Mesenchymal stem cell (in vitro differentiated cells and primary cell): Measurements from ENCODE around the gene CENPP.
A peak's percentile ranks its signal among the peaks of the same experiment; 100 is the strongest.

Experiments
- DNase-seq: peaks from one replicate; pipeline ENCODE4 v3.0.0-alpha.2; 2013
- H2AFZ ChIP-seq: one replicate; pipeline ENCODE4 v1.6.1; 2013; ENCODE audit warnings: low read depth, mild to moderate bottlenecking, control low read depth, inconsistent platforms, low read length, moderate library complexity
- H2AK5ac ChIP-seq: 2 replicates; pipeline ENCODE4 v1.6.1; 2013; ENCODE audit warnings: low read length, moderate library complexity, mild to moderate bottlenecking, inconsistent platforms; ENCODE audit not compliant: severe bottlenecking
- H2BK120ac ChIP-seq: one replicate; pipeline ENCODE4 v1.6.1; 2013; ENCODE audit warnings: low read depth, mild to moderate bottlenecking, inconsistent platforms, low read length, moderate library complexity
- H2BK12ac ChIP-seq, 2 experiments: one replicate each; pipeline ENCODE4 v1.6.1; 2013; ENCODE audit warnings: inconsistent platforms in 2 of 2, low read length in 2 of 2, mild to moderate bottlenecking in 2 of 2, moderate library complexity in 2 of 2, control low read depth in 1 of 2
- H2BK15ac ChIP-seq: one replicate; pipeline ENCODE4 v1.6.1; 2013; ENCODE audit warnings: mild to moderate bottlenecking, low read depth, inconsistent platforms; ENCODE audit not compliant: poor library complexity, severe bottlenecking
- H2BK5ac ChIP-seq: 2 replicates; pipeline ENCODE4 v1.6.1; 2013; ENCODE audit warnings: low read depth, mild to moderate bottlenecking, low read length, control low read depth, inconsistent platforms; ENCODE audit not compliant: poor library complexity, severe bottlenecking
- H3K14ac ChIP-seq, 2 experiments: one replicate each; pipeline ENCODE4 v1.6.1; 2013; ENCODE audit warnings: inconsistent platforms in 2 of 2, low read length in 2 of 2, control low read depth in 1 of 2, mild to moderate bottlenecking in 1 of 2, moderate library complexity in 1 of 2
- H3K18ac ChIP-seq, 2 experiments: one replicate each; pipeline ENCODE4 v1.6.1; 2013; ENCODE audit warnings: inconsistent platforms in 2 of 2, low read length in 2 of 2, control low read depth in 1 of 2, low read depth in 1 of 2, mild to moderate bottlenecking in 1 of 2
- H3K23ac ChIP-seq, 2 experiments: one replicate each; pipeline ENCODE4 v1.6.1; 2013; ENCODE audit warnings: inconsistent platforms in 2 of 2, low read length in 2 of 2, mild to moderate bottlenecking in 2 of 2, moderate library complexity in 2 of 2, control low read depth in 1 of 2
- H3K27ac ChIP-seq: 2 replicates; pipeline ENCODE4 v1.5.1; 2013; ENCODE audit warnings: mild to moderate bottlenecking, moderate library complexity, low read length, control low read depth, inconsistent platforms; ENCODE audit not compliant: poor library complexity, severe bottlenecking
- H3K27me3 ChIP-seq, 2 experiments: 2 replicates each; pipeline versions ENCODE4 v1.6.1 to v1.7.0; 2013; ENCODE audit warnings: low read length in 2 of 2, mild to moderate bottlenecking in 2 of 2, moderate library complexity in 2 of 2, control low read depth in 1 of 2, inconsistent platforms in 1 of 2; ENCODE audit not compliant: control insufficient read depth in 1 of 2, insufficient read depth in 1 of 2
- H3K36me3 ChIP-seq, 2 experiments: 2 replicates each; pipeline versions ENCODE4 v1.6.1 to v1.7.0; 2013; ENCODE audit warnings: low read length in 2 of 2, control low read depth in 1 of 2, inconsistent platforms in 1 of 2, low read depth in 1 of 2, mild to moderate bottlenecking in 1 of 2; ENCODE audit not compliant: insufficient read depth in 2 of 2, control insufficient read depth in 1 of 2
- H3K4ac ChIP-seq, 2 experiments: one replicate each; pipeline ENCODE4 v1.6.1; 2013; ENCODE audit warnings: inconsistent platforms in 2 of 2, low read length in 2 of 2, mild to moderate bottlenecking in 2 of 2, moderate library complexity in 2 of 2, control low read depth in 1 of 2, low read depth in 1 of 2
- H3K4me1 ChIP-seq: 2 replicates; pipeline ENCODE4 v1.6.1; 2013; ENCODE audit warnings: low read depth, low read length, control low read depth; ENCODE audit not compliant: control insufficient read depth, insufficient read depth
- H3K4me2 ChIP-seq: 2 replicates; pipeline ENCODE4 v1.6.1; 2013; ENCODE audit warnings: low read length, mild to moderate bottlenecking, inconsistent platforms; ENCODE audit not compliant: poor library complexity, severe bottlenecking
- H3K4me3 ChIP-seq, 2 experiments: 2 replicates each; pipeline versions ENCODE4 v1.5.1 to v1.7.0; 2013; ENCODE audit warnings: low read length in 2 of 2, mild to moderate bottlenecking in 2 of 2, control low read depth in 1 of 2, low read depth in 1 of 2; ENCODE audit not compliant: insufficient read depth in 1 of 2
- H3K79me1 ChIP-seq: replicated peaks from 2 replicates; pipeline ENCODE4 v1.6.1; 2013; ENCODE audit warnings: mild to moderate bottlenecking, control low read depth, low read length, inconsistent platforms; ENCODE audit not compliant: poor library complexity, severe bottlenecking
- H3K9ac ChIP-seq: 2 replicates; pipeline ENCODE4 v1.7.0; 2013; ENCODE audit warnings: mild to moderate bottlenecking, low read length, moderate library complexity
- H3K9me3 ChIP-seq: 2 replicates; pipeline ENCODE4 v1.7.0; 2013; ENCODE audit warnings: mild to moderate bottlenecking, low read length; ENCODE audit not compliant: control insufficient read depth
- H4K8ac ChIP-seq: one replicate; pipeline ENCODE4 v1.6.1; 2013; ENCODE audit warnings: inconsistent platforms, mild to moderate bottlenecking, low read length, moderate library complexity
- H4K91ac ChIP-seq: one replicate; pipeline ENCODE4 v1.6.1; 2013; ENCODE audit warnings: mild to moderate bottlenecking, low read length, inconsistent platforms
- WGBS: methylation state at CpG from one replicate; pipeline ENCODE4 v1.1.7; 2013; ENCODE audit warnings: mixed read lengths; 5-methylcytosine and 5-hydroxymethylcytosine counted together

Gene CENPP

DNA sequence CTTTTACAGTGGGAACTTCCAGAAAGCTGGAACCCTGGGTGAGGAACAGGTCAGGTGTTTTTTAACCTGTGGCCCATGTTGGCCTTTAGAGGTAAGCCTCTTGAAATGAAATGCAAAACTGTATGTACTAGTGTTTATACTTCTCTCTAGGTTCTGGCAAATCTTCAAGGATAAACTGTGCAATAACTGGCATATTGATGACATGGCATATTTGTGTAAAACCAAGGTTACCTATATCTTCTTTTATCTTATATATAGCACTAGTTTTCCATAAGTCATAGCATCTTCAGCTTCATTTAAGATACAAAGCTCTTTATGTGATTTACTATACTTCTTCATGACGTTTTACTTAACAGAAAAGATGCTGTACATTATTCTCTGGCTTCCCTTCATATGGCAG lies 24.8 kb upstream of the CENPP start:
- Histone ChIP-seq H2AK5ac (no peak overlapping the region), H3K23ac (no peak overlapping the region), H3K14ac (no peak overlapping the region), H2BK15ac (no peak overlapping the region), H3K4ac (no peak overlapping the region), H2BK120ac (no peak overlapping the region), H4K91ac (no peak overlapping the region), H4K8ac (no peak overlapping the region), H3K18ac (no peak overlapping the region), H3K27ac (no peak overlapping the region), H3K4me3 (no peak overlapping the region), H3K4me1 (peaks cover 1% of the 10 kb centered on the region), H3K4me2 (no peak overlapping the region), H3K79me1 (peaks cover 4% of the 10 kb centered on the region), H3K9me3 (no peaks in the 10 kb centered on the region), H2BK5ac (no peak overlapping the region), H2BK12ac (no peak overlapping the region), H3K36me3 (peaks cover 13 to 97% of the 10 kb centered on the region in 2 experiments), H3K27me3 (no peaks in the 10 kb centered on the region), H3K9ac (no peak overlapping the region), H2AFZ (no peak overlapping the region)
- 86% methylated on average over 1 of the region's 1 CpG for WGBS
- DNase-seq: no peak

DNA sequence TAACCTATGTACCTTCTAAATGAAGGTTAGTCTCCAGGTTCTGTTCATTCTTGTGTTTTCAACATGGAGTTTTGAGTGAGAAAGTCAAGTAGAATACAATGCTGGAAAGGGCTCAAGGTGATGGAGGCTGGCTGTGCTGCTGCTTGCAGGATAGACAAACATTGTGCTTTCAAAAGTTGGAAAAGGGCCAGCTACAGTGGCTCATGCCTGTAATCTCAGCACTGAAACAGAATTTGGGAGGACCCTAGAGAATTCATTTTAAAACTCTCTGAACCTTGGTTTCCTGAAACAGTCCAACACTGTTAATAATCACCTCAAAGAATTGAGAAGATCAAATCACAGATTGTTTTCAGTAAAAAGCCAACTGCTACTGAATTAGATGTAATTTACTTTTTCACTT lies 16.9 kb upstream of the CENPP start:
- Histone ChIP-seq H4K91ac (no peak overlapping the region), H3K4me1 (no peaks in the 10 kb centered on the region), H2AFZ (no peak overlapping the region), H3K4ac (no peak overlapping the region), H3K27me3 (no peaks in the 10 kb centered on the region), H2BK5ac (no peak overlapping the region), H4K8ac (no peak overlapping the region), H3K27ac (no peak overlapping the region), H3K23ac (no peak overlapping the region), H3K18ac (no peak overlapping the region), H2BK12ac (no peak overlapping the region), H3K79me1 (peaks cover 18% of the 10 kb centered on the region), H2AK5ac (no peak overlapping the region), H3K4me2 (no peak overlapping the region), H2BK120ac (no peak overlapping the region), H3K36me3 (peaks cover 5 to 94% of the 10 kb centered on the region in 2 experiments), H3K9me3 (no peaks in the 10 kb centered on the region), H3K9ac (peak overlapping the region; percentile 42), H3K14ac (no peak overlapping the region), H3K4me3 (no peak overlapping the region), H2BK15ac (no peak overlapping the region)
- DNase-seq: no peak

DNA sequence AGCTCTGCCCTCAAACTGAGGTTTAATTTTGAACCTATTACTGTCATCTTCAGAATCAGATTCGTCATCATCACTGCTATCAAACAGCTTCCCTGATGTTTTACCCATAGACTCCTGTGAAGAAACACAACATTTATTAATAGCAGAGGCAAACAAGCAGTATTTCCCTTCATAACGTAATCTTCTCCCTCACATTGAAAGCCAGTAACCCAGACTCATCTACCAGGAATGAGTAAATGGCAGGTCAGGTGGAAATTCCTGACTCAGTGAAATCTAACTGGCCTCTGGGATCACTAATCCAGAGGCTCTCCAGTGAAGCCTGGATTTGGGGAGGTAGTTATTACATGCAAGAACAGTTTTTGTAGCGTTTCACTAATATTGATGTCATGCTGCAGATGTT lies 15.2 kb upstream of the CENPP start:
- Histone ChIP-seq H3K27ac (no peak overlapping the region), H4K8ac (no peak overlapping the region), H2AFZ (no peak overlapping the region), H3K27me3 (no peaks in the 10 kb centered on the region), H3K23ac (no peak overlapping the region), H2BK12ac (no peak overlapping the region), H3K9ac (no peak overlapping the region), H3K14ac (no peak overlapping the region), H3K18ac (no peak overlapping the region), H3K4me1 (no peaks in the 10 kb centered on the region), H2BK15ac (no peak overlapping the region), H3K9me3 (no peaks in the 10 kb centered on the region), H3K4me3 (no peak overlapping the region), H2AK5ac (no peak overlapping the region), H2BK5ac (no peak overlapping the region), H2BK120ac (no peak overlapping the region), H3K36me3 (peaks cover 7 to 94% of the 10 kb centered on the region in 2 experiments), H3K4me2 (no peak overlapping the region), H3K4ac (no peak overlapping the region), H4K91ac (no peak overlapping the region), H3K79me1 (peaks cover 17% of the 10 kb centered on the region)
- no peak for DNase-seq
- WGBS: 94% methylated on average over 1 of the region's 3 CpGs

GRCh38 chr9:92312887-92313623 lies 12.7 kb upstream of the CENPP start:
- no peak for DNase-seq
- no peak overlapping the region for H3K4me3 ChIP-seq
- H3K18ac ChIP-seq: no peak overlapping the region
- H2BK5ac ChIP-seq: no peak overlapping the region
- H3K27ac ChIP-seq: no peak overlapping the region
- H3K4me2 ChIP-seq: no peak overlapping the region
- no peak overlapping the region for H3K23ac ChIP-seq
- WGBS: 96% methylated on average over 6 of the region's 6 CpGs
- no peak overlapping the region for H4K91ac ChIP-seq
- peaks cover 14 to 93% of the 10 kb centered on the region in 2 experiments for H3K36me3 ChIP-seq
- no peak overlapping the region for H4K8ac ChIP-seq
- H2BK12ac ChIP-seq: no peak overlapping the region
- H3K9me3 ChIP-seq: no peaks in the 10 kb centered on the region
- H3K4me1 ChIP-seq: no peaks in the 10 kb centered on the region
- no peak overlapping the region for H2BK120ac ChIP-seq
- no peak overlapping the region for H3K9ac ChIP-seq
- no peaks in the 10 kb centered on the region for H3K27me3 ChIP-seq
- no peak overlapping the region for H2AK5ac ChIP-seq
- H2AFZ ChIP-seq: no peak overlapping the region
- H3K4ac ChIP-seq: peak overlapping the region in 1 of 2 experiments; percentile 41
- H3K79me1 ChIP-seq: peaks cover 15% of the 10 kb centered on the region
- no peak overlapping the region for H3K14ac ChIP-seq
- H2BK15ac ChIP-seq: no peak overlapping the region
